ENCODE results near the gene RUNX1.

GRCh38 chr21:34852448-34852847, 196.7 kb downstream of the RUNX1 start:
- TF ChIP-seq CTCF (IDR thresholded peaks at IDR 0.05) (no peak), POLR2A (IDR thresholded peaks at IDR 0.05) (no peak)
